Breast epithelium (tissue), 4 donors: Measurements from ENCODE around the gene ATP8A1. TPM values are rescaled to one million over a fixed set of nuclear protein-coding genes. Genes with fewer than 3 reads are reported as not detected.

ENCODE experiments used
- DNase-seq, 2 donors: peaks; one replicate each; pipeline ENCODE4 v3.0.0-alpha.2; 2019; ENCODE audit warnings: low spot score in 2 of 2
- H3K27ac ChIP-seq, 2 donors: fragments of 200-600 bp; sonication (generic) in 1 of 2; one replicate each; pipeline ENCODE4 v1.5.1; 2016 to 2019; ENCODE audit warnings: mild to moderate bottlenecking in 1 of 2
- H3K27me3 ChIP-seq, 2 donors: fragments of 200-600 bp; sonication (generic) in 1 of 2; one replicate each; pipeline versions ENCODE4 v1.5.1 to v1.6.0; 2017 to 2019; ENCODE audit warnings: control low read depth in 1 of 2, mild to moderate bottlenecking in 1 of 2
- H3K36me3 ChIP-seq: fragments of 200-600 bp; one replicate; pipeline ENCODE4 v1.5.1; 2019
- H3K4me1 ChIP-seq, 2 donors: fragments of 200-600 bp; sonication (generic); one replicate each; pipeline ENCODE4 v1.5.1; 2016 to 2019; ENCODE audit warnings: control low read depth in 1 of 2
- H3K4me3 ChIP-seq, 3 donors: fragments of 200-600 bp; sonication (generic); 1 replicate in 2 of 3; 2 replicates in 1 of 3; pipeline ENCODE4 v1.5.1; 2016 to 2019; ENCODE audit warnings: mild to moderate bottlenecking in 3 of 3, moderate library complexity in 2 of 3
- H3K9me3 ChIP-seq, 2 donors: fragments of 200-600 bp; sonication (generic) in 1 of 2; one replicate each; pipeline ENCODE4 v1.5.1; 2016 to 2019; ENCODE audit warnings: control low read depth in 1 of 2
- CTCF ChIP-seq, 3 donors: fragments of 450-650 bp; IDR thresholded peaks; one replicate each; pipeline ENCODE4 v1.5.1; 2016 to 2017; ENCODE audit warnings: antibody characterized with exemption in 3 of 3, mild to moderate bottlenecking in 3 of 3, moderate library complexity in 3 of 3
- POLR2A ChIP-seq: fragments of 450-650 bp; IDR thresholded peaks from one replicate; pipeline ENCODE4 v1.6.1; 2016; ENCODE audit warnings: antibody characterized with exemption, mild to moderate bottlenecking, moderate library complexity
- POLR2AphosphoS5 ChIP-seq, 3 donors: sonication (generic); formaldehyde crosslinking; IDR thresholded peaks; one replicate each; pipeline ENCODE4 v1.6.1; 2017; ENCODE audit warnings: antibody characterized with exemption in 3 of 3
- intact Hi-C: fragments of 100-400 bp; cut with DNase I; formaldehyde crosslinking; loops from one replicate; pipeline ENCODE4 v1.15.1; 2023; ENCODE audit warnings: low total_unique reads
- total RNA-seq, 3 donors: library from RNA; depleted of rRNA; stranded (reverse); fragments of >200 nt; gene quantifications; one replicate each; pipeline ENCODE4 v1.1.0, GENCODE V29; 2016

The ATP8A1 gene
- total RNA-seq, 3 donors from 2014 or later = 12.2 to 17.0 (median 14.8) TPM

GRCh38 chr4:42642845-42643615 is 13.9 kb downstream of the ATP8A1 start:
- TF ChIP-seq CTCF (IDR thresholded peaks at IDR 0.05) = no peak
- TF ChIP-seq POLR2A = no peak
- no peak for TF ChIP-seq POLR2AphosphoS5 (IDR thresholded peaks at IDR 0.05)
- Histone ChIP-seq H3K9me3 (no peaks in the 10 kb centered on the region), H3K4me3 (no peak overlapping the region), H3K27ac (no peak overlapping the region), H3K4me1 (no peaks in the 10 kb centered on the region), H3K27me3 (no peaks in the 10 kb centered on the region), H3K36me3 (no peaks in the 10 kb centered on the region)
- intact Hi-C loops = no loop called here
- DNase-seq = no peak

GRCh38 chr4:42642101-42642797 is 14.7 kb downstream of the ATP8A1 start:
- H3K4me3 ChIP-seq = no peak overlapping the region
- intact Hi-C loops = no loop called here
- no peak overlapping the region for H3K27ac ChIP-seq
- H3K4me1 ChIP-seq = no peaks in the 10 kb centered on the region
- TF ChIP-seq POLR2A (no peak), POLR2AphosphoS5 (IDR thresholded peaks at IDR 0.05) (no peak), CTCF (IDR thresholded peaks at IDR 0.05) (no peak)
- H3K9me3 ChIP-seq = no peaks in the 10 kb centered on the region
- DNase-seq = no peak
- no peaks in the 10 kb centered on the region for H3K36me3 ChIP-seq
- H3K27me3 ChIP-seq = no peaks in the 10 kb centered on the region

GRCh38 chr4:42641656-42642055 is 15.2 kb downstream of the ATP8A1 start:
- H3K36me3 ChIP-seq = no peaks in the 10 kb centered on the region
- no peak overlapping the region for H3K4me3 ChIP-seq
- H3K9me3 ChIP-seq = no peaks in the 10 kb centered on the region
- no peaks in the 10 kb centered on the region for H3K27me3 ChIP-seq
- TF ChIP-seq POLR2AphosphoS5 (IDR thresholded peaks at IDR 0.05) = no peak
- no peak for TF ChIP-seq CTCF (IDR thresholded peaks at IDR 0.05)
- TF ChIP-seq POLR2A = no peak
- intact Hi-C loops = no loop called here
- DNase-seq = no peak
- H3K4me1 ChIP-seq = no peaks in the 10 kb centered on the region
- H3K27ac ChIP-seq = no peak overlapping the region

- intact Hi-C loops = no loop called here
- Histone ChIP-seq H3K27me3 (no peaks in the 10 kb centered on the region), H3K9me3 (no peaks in the 10 kb centered on the region), H3K27ac (no peak overlapping the region), H3K4me3 (no peak overlapping the region), H3K4me1 (no peaks in the 10 kb centered on the region), H3K36me3 (no peaks in the 10 kb centered on the region)
- TF ChIP-seq CTCF (IDR thresholded peaks at IDR 0.05) (no peak), POLR2AphosphoS5 (IDR thresholded peaks at IDR 0.05) (no peak), POLR2A (no peak)
- no peak for DNase-seq
Measured at GRCh38 chr4:42641161-42641560, 15.7 kb downstream of the ATP8A1 start.

GRCh38 chr4:42640613-42641012 is 16.3 kb downstream of the ATP8A1 start:
- H3K4me3 ChIP-seq = no peak overlapping the region
- no peak overlapping the region for H3K27ac ChIP-seq
- intact Hi-C loops = no loop called here
- no peaks in the 10 kb centered on the region for H3K27me3 ChIP-seq
- no peaks in the 10 kb centered on the region for H3K4me1 ChIP-seq
- no peak for TF ChIP-seq POLR2AphosphoS5 (IDR thresholded peaks at IDR 0.05)
- no peak for TF ChIP-seq POLR2A
- TF ChIP-seq CTCF (IDR thresholded peaks at IDR 0.05) = no peak
- H3K9me3 ChIP-seq = no peaks in the 10 kb centered on the region
- no peaks in the 10 kb centered on the region for H3K36me3 ChIP-seq
- no peak for DNase-seq
